ENCODE results near the gene RNF181. TPM values are rescaled to one million over a fixed set of nuclear protein-coding genes. Genes with fewer than 3 reads are reported as not detected.
A peak's percentile ranks its signal among the peaks of the same experiment; 100 is the strongest.

Gene RNF181
- total RNA-seq, 4 donors from 2014 or later = 86.9 to 202 (median 168) TPM

- H3K36me3 ChIP-seq = peaks cover 6 to 12% of the 10 kb centered on the region in 2 donors
- intact Hi-C loops (cut with DNase I) = no loop called here
- H3K9me3 ChIP-seq = no peaks in the 10 kb centered on the region
- H3K27me3 ChIP-seq = no peaks in the 10 kb centered on the region
- H3K4me1 ChIP-seq = peaks cover 22 to 40% of the 10 kb centered on the region in 2 donors
- 54 to 62% methylated on average over 2 to 3 of the region's 3 CpGs for WGBS, 2 donors
- no peak for TF ChIP-seq CTCF (IDR thresholded peaks at IDR 0.05)
- peak overlapping the region in 2 of 3 donors; percentile 95 for H3K27ac ChIP-seq
- no peak for DNase-seq
- peak overlapping the region in 2 of 3 donors; percentile 61 to 72 for H3K4me3 ChIP-seq (replicated peaks in 1 of 3)
Measured at GRCh38 chr2:85596486-85597143, 1.1 kb downstream of the RNF181 start.

GRCh38 chr2:85597241-85597640 is 1.7 kb downstream of the RNF181 start:
- intact Hi-C loops (cut with DNase I) = no loop called here
- peaks cover 26 to 37% of the 10 kb centered on the region in 2 donors for H3K4me1 ChIP-seq

GRCh38 chr2:85598594-85599340 is 3.2 kb downstream of the RNF181 start:
- 79 to 81% methylated on average over 14 of the region's 14 CpGs for WGBS, 2 donors
- Histone ChIP-seq H3K4me3 (replicated peaks in 1 of 3) (no peak overlapping the region), H3K4me1 (peaks cover 30 to 40% of the 10 kb centered on the region in 2 donors), H3K27me3 (no peaks in the 10 kb centered on the region), H3K36me3 (peaks cover 6 to 12% of the 10 kb centered on the region in 2 donors), H3K9me3 (no peaks in the 10 kb centered on the region), H3K27ac (no peak overlapping the region)
- DNase-seq = no peak
- intact Hi-C loops (cut with DNase I) = no loop called here
- TF ChIP-seq CTCF (IDR thresholded peaks at IDR 0.05) (no peak), POLR2A (IDR thresholded peaks at IDR 0.05) (no peak)

More at GRCh38 chr2:85597241-85597640, 1.7 kb downstream of the RNF181 start:
- DNase-seq = no peak
- H3K9me3 ChIP-seq = no peaks in the 10 kb centered on the region
- WGBS, 2 donors = 83 to 91% methylated on average over 5 of the region's 5 CpGs
- H3K36me3 ChIP-seq = peaks cover 6 to 12% of the 10 kb centered on the region in 2 donors
- no peaks in the 10 kb centered on the region for H3K27me3 ChIP-seq
- no peak for TF ChIP-seq CTCF (IDR thresholded peaks at IDR 0.05)
- no peak for TF ChIP-seq POLR2A (IDR thresholded peaks at IDR 0.05)
- no peak overlapping the region for H3K4me3 ChIP-seq (replicated peaks in 1 of 3)
- H3K27ac ChIP-seq = no peak overlapping the region

GRCh38 chr2:85599468-85600234 is 4.1 kb downstream of the RNF181 start:
- Histone ChIP-seq H3K4me3 (replicated peaks in 1 of 3) (no peak overlapping the region), H3K27ac (no peak overlapping the region), H3K36me3 (peaks cover 6 to 12% of the 10 kb centered on the region in 2 donors), H3K9me3 (no peaks in the 10 kb centered on the region), H3K4me1 (peaks cover 33 to 40% of the 10 kb centered on the region in 2 donors), H3K27me3 (no peaks in the 10 kb centered on the region)
- intact Hi-C loops (cut with DNase I) = no loop called here
- TF ChIP-seq CTCF (IDR thresholded peaks at IDR 0.05) (no peak), POLR2A (IDR thresholded peaks at IDR 0.05) (no peak)
- no peak for DNase-seq
- WGBS, 2 donors = 81 to 82% methylated on average over 10 to 17 of the region's 17 CpGs
